OCI-LY7 (cell line): ENCODE measurements around the gene WDFY4. TPM values are rescaled to one million over a fixed set of nuclear protein-coding genes. Genes with fewer than 3 reads are reported as not detected.

ENCODE experiments used
- BruUV-seq: library from RNA; stranded (reverse); fragments of 400-500 nt; replicated peaks from 2 replicates; lab custom pipeline; 2021; lab: Mats Ljungman, UMichigan
- CTCF ChIA-PET: fragments of 300-600 bp; sonication (Branson Sonifier 250); formaldehyde crosslinking; loops from one replicate; lab custom pipeline; 2022; ENCODE audit warnings: antibody characterized with exemption; ENCODE audit not compliant: unreplicated experiment; lab: Charles Lee
- POLR2A ChIA-PET: fragments of 300-600 bp; sonication (Branson Sonifier 250); formaldehyde crosslinking; loops from one replicate; lab custom pipeline; 2022; ENCODE audit warnings: antibody characterized with exemption; lab: Charles Lee
- DNase-seq: peaks from one replicate; pipeline ENCODE4 v3.0.0-alpha.2; 2015; ENCODE audit warnings: low spot score
- H2AFZ ChIP-seq: fragments of 200-600 bp; sonication (generic), shearing (Covaris generic); 2 replicates; pipeline ENCODE4 v1.6.1; 2014; ENCODE audit warnings: mild to moderate bottlenecking, antibody characterized with exemption, low read length, moderate library complexity
- H3K27ac ChIP-seq: fragments of 200-600 bp; sonication (generic); 2 replicates; pipeline ENCODE4 v1.5.1; 2014; ENCODE audit warnings: mixed run types, low read depth, mild to moderate bottlenecking, moderate library complexity, low read length, inconsistent platforms; ENCODE audit not compliant: poor library complexity, severe bottlenecking
- H3K36me3 ChIP-seq: fragments of 200-600 bp; sonication (generic); 2 replicates; pipeline ENCODE4 v1.6.1; 2014; ENCODE audit warnings: mild to moderate bottlenecking, antibody characterized with exemption, low read length, moderate library complexity, mixed read lengths; ENCODE audit not compliant: insufficient read depth
- H3K4me1 ChIP-seq: fragments of 200-600 bp; sonication (generic); 2 replicates; pipeline ENCODE4 v1.5.1; 2014; ENCODE audit warnings: mild to moderate bottlenecking, low read length; ENCODE audit not compliant: insufficient read depth, poor library complexity, severe bottlenecking
- H3K4me2 ChIP-seq: fragments of 200-600 bp; sonication (generic); 2 replicates; pipeline ENCODE4 v1.6.1; 2014; ENCODE audit warnings: mild to moderate bottlenecking, low read length
- H3K4me3 ChIP-seq: fragments of 200-600 bp; sonication (generic); 2 replicates; pipeline ENCODE4 v1.5.1; 2014; ENCODE audit warnings: mild to moderate bottlenecking, low read depth, low read length; ENCODE audit not compliant: poor library complexity, severe bottlenecking
- H3K79me2 ChIP-seq: fragments of 200-600 bp; sonication (generic); 2 replicates; pipeline ENCODE4 v1.6.1; 2016; ENCODE audit warnings: low read depth, mild to moderate bottlenecking, low read length, moderate library complexity, mixed read lengths; ENCODE audit not compliant: insufficient read depth
- H3K9me2 ChIP-seq: fragments of 200-600 bp; sonication (generic); 2 replicates; pipeline ENCODE4 v1.6.1; 2016; ENCODE audit warnings: mild to moderate bottlenecking, low read length, mixed read lengths; ENCODE audit not compliant: insufficient read depth
- H3K9me3 ChIP-seq: fragments of 200-600 bp; sonication (generic); 2 replicates; pipeline ENCODE4 v1.6.1; 2014; ENCODE audit warnings: mild to moderate bottlenecking, mixed run types, low read length, mixed read lengths
- H4K20me1 ChIP-seq: fragments of 200-600 bp; sonication (generic); 2 replicates; pipeline ENCODE4 v1.6.1; 2014; ENCODE audit warnings: mild to moderate bottlenecking, antibody characterized with exemption, low read length, moderate library complexity, mixed read lengths; ENCODE audit not compliant: insufficient read depth
- CTCF ChIP-seq: fragments of 200-600 bp; sonication (generic); conservative IDR thresholded peaks from 2 replicates; pipeline ENCODE4 v1.5.1; 2014; ENCODE audit warnings: mild to moderate bottlenecking, antibody characterized with exemption, low read length, moderate library complexity, mixed read lengths
- EZH2phosphoT487 ChIP-seq: fragments of 200-600 bp; sonication (generic); IDR thresholded peaks from 2 replicates; pipeline ENCODE4 v1.6.1; 2018; ENCODE audit warnings: low read depth, borderline replicate concordance, mild to moderate bottlenecking, mixed run types, antibody characterized with exemption, low read length, moderate library complexity, mixed read lengths
- intact Hi-C: fragments of 100-400 bp; cut with micrococcal nuclease; formaldehyde crosslinking; loops from one replicate; pipeline ENCODE4 v1.10.0; 2022; ENCODE audit not compliant: unreplicated experiment
- total RNA-seq, 2 experiments: library from RNA; depleted of rRNA in 1 of 2; stranded (reverse); fragments of >200 nt in 1 of 2; shearing (Covaris generic) in 1 of 2; gene quantifications; 2 replicates each; pipeline ENCODE4 v1.2.3, GENCODE V29; 2014 to 2022

Gene WDFY4
- total RNA-seq, 2 experiments from 2014 or later, result 51.5 to 85.6 TPM

GRCh38 chr10:48677625-48678024 is 7.0 kb upstream of the WDFY4 start:
- DNase-seq, result no peak
- no peak overlapping the region for H3K4me3 ChIP-seq
- peaks cover 17% of the 10 kb centered on the region for H3K9me3 ChIP-seq
- intact Hi-C loops, result no loop called here
- H3K27ac ChIP-seq, result peak overlapping the region; percentile 71
- TF ChIP-seq CTCF, result 0 out of 2 replicates have a peak, but pooled peaks have one; percentile 4
- TF ChIP-seq EZH2phosphoT487, result no peak
- H4K20me1 ChIP-seq, result no peaks in the 10 kb centered on the region
- no peak overlapping the region for H2AFZ ChIP-seq
- peak overlapping the region; percentile 25 for H3K4me2 ChIP-seq
- no peaks in the 10 kb centered on the region for H3K79me2 ChIP-seq
- peaks cover 56% of the 10 kb centered on the region for H3K4me1 ChIP-seq
- no TSS peak for BruUV-seq
- H3K36me3 ChIP-seq, result peaks cover 8% of the 10 kb centered on the region; the same call in 1 of the 2 replicates
- CTCF ChIA-PET, result no interaction called here
- no peaks in the 10 kb centered on the region for H3K9me2 ChIP-seq
- POLR2A ChIA-PET, result no interaction called here

GRCh38 chr10:48678041-48678440 is 6.6 kb upstream of the WDFY4 start:
- intact Hi-C loops, result no loop called here
- no peaks in the 10 kb centered on the region for H3K79me2 ChIP-seq
- H3K9me3 ChIP-seq, result peaks cover 17% of the 10 kb centered on the region
- no peak for TF ChIP-seq CTCF
- TF ChIP-seq EZH2phosphoT487, result no peak
- H3K4me3 ChIP-seq, result no peak overlapping the region
- no peaks in the 10 kb centered on the region for H3K9me2 ChIP-seq
- H3K4me2 ChIP-seq, result peak overlapping the region; percentile 25
- CTCF ChIA-PET, result interaction anchor here (0.7 kb wide), 1 partner anchor 195 kb away, joined by 3 read pairs; no protein-coding TSS in a partner anchor
- peak; percentile 67 for DNase-seq
- H3K36me3 ChIP-seq, result peaks cover 8% of the 10 kb centered on the region; the same call in 1 of the 2 replicates
- POLR2A ChIA-PET, result no interaction called here
- H4K20me1 ChIP-seq, result no peaks in the 10 kb centered on the region
- no peak overlapping the region for H2AFZ ChIP-seq
- BruUV-seq, result no TSS peak
- H3K4me1 ChIP-seq, result peaks cover 56% of the 10 kb centered on the region
- peak overlapping the region; percentile 71 for H3K27ac ChIP-seq

GRCh38 chr10:48681740-48682139 is 2.9 kb upstream of the WDFY4 start:
- H3K36me3 ChIP-seq, result peaks cover 12% of the 10 kb centered on the region; the same call in 1 of the 2 replicates
- H3K4me3 ChIP-seq, result no peak overlapping the region
- peak overlapping the region; percentile 50; the same call in 1 of the 2 replicates for H2AFZ ChIP-seq
- peak overlapping the region; percentile 95 for H3K27ac ChIP-seq
- DNase-seq, result no peak
- no peak overlapping the region for H3K4me2 ChIP-seq
- no peaks in the 10 kb centered on the region for H4K20me1 ChIP-seq
- intact Hi-C loops, result no loop called here
- ChIA-PET CTCF (no interaction called here), POLR2A (interaction anchor here (0.5 to 4.3 kb wide), 4 partner anchors 11 to 166 kb away, joined by 3 to 71 read pairs (median 3); no protein-coding TSS in a partner anchor)
- H3K9me2 ChIP-seq, result no peaks in the 10 kb centered on the region
- TF ChIP-seq CTCF (no peak), EZH2phosphoT487 (no peak)
- H3K79me2 ChIP-seq, result peaks cover 17% of the 10 kb centered on the region
- BruUV-seq, result no TSS peak
- peaks cover 64% of the 10 kb centered on the region for H3K4me1 ChIP-seq
- H3K9me3 ChIP-seq, result peaks cover 17% of the 10 kb centered on the region
